CD14-positive monocyte (primary cell): ENCODE results near the gene NMNAT3. TPM values are rescaled to one million over a fixed set of nuclear protein-coding genes. Genes with fewer than 3 reads are reported as not detected.
A peak's percentile ranks its signal among the peaks of the same experiment; 100 is the strongest.

Experiments
- DNase-seq, 3 donors: peaks; one replicate each; pipeline ENCODE4 v3.0.0-alpha.2; 2011 to 2022
- H2AFZ ChIP-seq: 2 replicates; pipeline ENCODE4 v1.6.0; 2012; ENCODE audit warnings: mild to moderate bottlenecking, low read depth, low read length, inconsistent platforms; ENCODE audit not compliant: insufficient read depth, poor library complexity, severe bottlenecking
- H3K27ac ChIP-seq, 2 donors: 1 replicate in 1 of 2; 2 replicates in 1 of 2; pipeline ENCODE4 v1.5.1; 2012 to 2013; ENCODE audit warnings: low read length in 2 of 2, control low read depth in 1 of 2, inconsistent platforms in 1 of 2, low read depth in 1 of 2, mild to moderate bottlenecking in 1 of 2
- H3K27me3 ChIP-seq, 2 donors: one replicate each; pipeline versions ENCODE4 v1.6.0 to v1.6.1; 2011 to 2013; ENCODE audit warnings: low read length in 2 of 2; ENCODE audit not compliant: control insufficient read depth in 2 of 2, insufficient read depth in 2 of 2
- H3K36me3 ChIP-seq, 2 donors: replicated peaks in 1 of 2; 1 replicate in 1 of 2; 2 replicates in 1 of 2; pipeline versions ENCODE4 v1.5.1 to v1.6.1; 2012 to 2013; ENCODE audit warnings: low read length in 2 of 2, control low read depth in 1 of 2, inconsistent platforms in 1 of 2, mild to moderate bottlenecking in 1 of 2; ENCODE audit not compliant: insufficient read depth in 2 of 2, control insufficient read depth in 1 of 2
- H3K4me1 ChIP-seq, 2 donors: 1 replicate in 1 of 2; 2 replicates in 1 of 2; pipeline versions ENCODE4 v1.5.1 to v1.6.1; 2012 to 2013; ENCODE audit warnings: low read length in 2 of 2, control low read depth in 1 of 2, inconsistent platforms in 1 of 2, mild to moderate bottlenecking in 1 of 2, moderate library complexity in 1 of 2; ENCODE audit not compliant: insufficient read depth in 2 of 2, control insufficient read depth in 1 of 2
- H3K4me2 ChIP-seq: replicated peaks from 2 replicates; pipeline ENCODE3; 2012; ENCODE audit warnings: low read length, moderate library complexity, mild to moderate bottlenecking; ENCODE audit not compliant: poor library complexity, severe bottlenecking; ENCODE audit errors: extremely low read depth
- H3K4me3 ChIP-seq, 3 experiments: fragments of 200-600 bp in 1 of 3; sonication (generic) in 1 of 3; replicated peaks in 1 of 3; 1 replicate in 2 of 3; 2 replicates in 1 of 3; pipeline ENCODE4 v1.5.1; 2011 to 2013; ENCODE audit warnings: low read length in 3 of 3, mild to moderate bottlenecking in 3 of 3, control low read depth in 2 of 3, low read depth in 2 of 3, inconsistent platforms in 1 of 3, moderate library complexity in 1 of 3
- H3K79me2 ChIP-seq: 2 replicates; pipeline ENCODE4 v1.6.0; 2012; ENCODE audit warnings: mild to moderate bottlenecking, control low read depth, inconsistent platforms, low read length, moderate library complexity; ENCODE audit not compliant: insufficient read depth
- H3K9ac ChIP-seq: 2 replicates; pipeline ENCODE4 v1.6.0; 2017; ENCODE audit warnings: low read length, mild to moderate bottlenecking; ENCODE audit not compliant: insufficient read depth, poor library complexity, severe bottlenecking
- H3K9me3 ChIP-seq, 2 donors: replicated peaks in 1 of 2; 1 replicate in 1 of 2; 2 replicates in 1 of 2; pipeline versions ENCODE4 v1.5.1 to v1.6.1; 2012 to 2013; ENCODE audit warnings: low read length in 2 of 2, control low read depth in 1 of 2; ENCODE audit not compliant: control insufficient read depth in 1 of 2, insufficient read depth in 1 of 2
- H4K20me1 ChIP-seq: 2 replicates; pipeline ENCODE4 v1.6.0; 2012; ENCODE audit warnings: mild to moderate bottlenecking, low read length, control low read depth, moderate library complexity; ENCODE audit not compliant: insufficient read depth
- H3K27ac Mint-ChIP-seq, 7 donors: one replicate each; pipeline ENCODE4 v1.8.0; 2020; ENCODE audit warnings: mild to moderate bottlenecking in 7 of 7, mixed read lengths in 7 of 7, moderate library complexity in 6 of 7, inconsistent platforms in 2 of 7
- H3K27me3 Mint-ChIP-seq, 3 donors: one replicate each; pipeline ENCODE4 v1.8.0; 2021 to 2022; ENCODE audit warnings: low read depth in 3 of 3, mild to moderate bottlenecking in 3 of 3, mixed read lengths in 3 of 3, moderate library complexity in 3 of 3, inconsistent platforms in 1 of 3
- H3K36me3 Mint-ChIP-seq, 2 donors: one replicate each; pipeline ENCODE4 v1.8.0; 2020; ENCODE audit warnings: mixed read lengths in 2 of 2, inconsistent platforms in 1 of 2, mild to moderate bottlenecking in 1 of 2
- H3K4me1 Mint-ChIP-seq: one replicate; pipeline ENCODE4 v1.8.0; 2020; ENCODE audit warnings: mild to moderate bottlenecking, mixed read lengths
- H3K4me3 Mint-ChIP-seq, 2 donors: one replicate each; pipeline ENCODE4 v1.8.0; 2020; ENCODE audit warnings: mild to moderate bottlenecking in 2 of 2, mixed read lengths in 2 of 2, moderate library complexity in 1 of 2
- H3K9me3 Mint-ChIP-seq, 7 donors: one replicate each; pipeline ENCODE4 v1.8.0; 2020 to 2022; ENCODE audit warnings: mixed read lengths in 7 of 7, mild to moderate bottlenecking in 6 of 7, moderate library complexity in 6 of 7, inconsistent platforms in 2 of 7
- CTCF ChIP-seq: fragments of 200-600 bp; IDR thresholded peaks from one replicate; pipeline ENCODE4 v1.8.0; 2022; ENCODE audit warnings: antibody characterized with exemption, mild to moderate bottlenecking
- WGBS: methylation state at CpG from one replicate; pipeline ENCODE4 v1.1.5; 2013; ENCODE audit warnings: missing lambda C conversion rate; ENCODE audit not compliant: insufficient coverage; 5-methylcytosine and 5-hydroxymethylcytosine counted together
- intact Hi-C, 2 donors: fragments of 100-400 bp; cut with micrococcal nuclease; formaldehyde crosslinking; loops; one replicate each; pipeline versions ENCODE4 v1.15.0 to v1.15.1; 2023
- polyA plus RNA-seq, 3 donors: library from polyadenylated mRNA; depleted of rRNA in 1 of 3; unstranded in 2 of 3; stranded (reverse) in 1 of 3; fragments of 300-500 nt in 2 of 3; fragments of >200 nt in 1 of 3; fragmentation: Illumina TruSeq in 2 of 3; gene quantifications; 1 replicate in 2 of 3; 2 replicates in 1 of 3; pipeline ENCODE4 v1.2.3, GENCODE V29; 2012 to 2021

NMNAT3 gene
- polyA plus RNA-seq, 3 donors, result 1.4 to 5.7 (median 2.9) TPM

GRCh38 chr3:139607257-139608107 lies 70.3 kb downstream of the NMNAT3 start:
- H3K27me3 ChIP-seq, result no peaks in the 10 kb centered on the region
- H3K4me2 ChIP-seq, result no peak overlapping the region
- H3K36me3 Mint-ChIP-seq, result no peaks in the 10 kb centered on the region
- H3K4me3 ChIP-seq, result no peak overlapping the region
- DNase-seq, result no peak
- H3K9ac ChIP-seq, result no peak overlapping the region
- H3K27ac ChIP-seq, result no peak overlapping the region
- no peak overlapping the region for H3K4me3 Mint-ChIP-seq
- H3K27me3 Mint-ChIP-seq, result no peaks in the 10 kb centered on the region
- H3K4me1 ChIP-seq, result no peaks in the 10 kb centered on the region
- no peaks in the 10 kb centered on the region for H3K36me3 ChIP-seq
- H3K9me3 ChIP-seq, result no peaks in the 10 kb centered on the region
- TF ChIP-seq CTCF, result no peak
- no peaks in the 10 kb centered on the region for H3K79me2 ChIP-seq
- H3K4me1 Mint-ChIP-seq, result peaks cover 5% of the 10 kb centered on the region
- H3K9me3 Mint-ChIP-seq, result no peaks in the 10 kb centered on the region
- no peaks in the 10 kb centered on the region for H4K20me1 ChIP-seq
- H3K27ac Mint-ChIP-seq, result peak overlapping the region in 1 of 7 donors; percentile 81
- no CpG with 5 or more reads among the region's 2 CpGs for WGBS
- intact Hi-C loops, result no loop called here
- H2AFZ ChIP-seq, result no peak overlapping the region

- Histone ChIP-seq H2AFZ (no peak overlapping the region), H3K9ac (no peak overlapping the region), H3K9me3 (no peaks in the 10 kb centered on the region), H4K20me1 (no peaks in the 10 kb centered on the region), H3K79me2 (no peaks in the 10 kb centered on the region), H3K4me1 (peaks cover 0 to 6% of the 10 kb centered on the region in 2 donors), H3K4me2 (no peak overlapping the region), H3K27ac (no peak overlapping the region), H3K27me3 (no peaks in the 10 kb centered on the region), H3K4me3 (no peak overlapping the region), H3K36me3 (no peaks in the 10 kb centered on the region)
- no CpG with 5 or more reads among the region's 1 CpG for WGBS
- DNase-seq, result no peak
- peaks cover 20% of the 10 kb centered on the region for H3K4me1 Mint-ChIP-seq
- H3K27me3 Mint-ChIP-seq, result no peaks in the 10 kb centered on the region
- H3K4me3 Mint-ChIP-seq, result no peak overlapping the region
- intact Hi-C loops, result no loop called here
- no peaks in the 10 kb centered on the region for H3K36me3 Mint-ChIP-seq
- H3K9me3 Mint-ChIP-seq, result no peaks in the 10 kb centered on the region
- no peak for TF ChIP-seq CTCF
- no peak overlapping the region for H3K27ac Mint-ChIP-seq
Observed at GRCh38 chr3:139602003-139602402, 75.8 kb downstream of the NMNAT3 start.
